HCT116 (cell line): ENCODE data around the gene DRAP1. TPM values are rescaled to one million over a fixed set of nuclear protein-coding genes. Genes with fewer than 3 reads are reported as not detected.
A peak's percentile ranks its signal among the peaks of the same experiment; 100 is the strongest.

Source experiments
- ATAC-seq: fragments of 200-7000 bp; cut with Tn5 transposase; 2 replicates; pipeline ENCODE4 v1.9.1; 2020; ENCODE audit warnings: mild to moderate bottlenecking, moderate library complexity
- BruUV-seq: library from RNA; stranded (reverse); fragments of 400-500 nt; replicated peaks from 2 replicates; lab custom pipeline; 2021; lab: Mats Ljungman, UMichigan
- CTCF ChIA-PET: fragments of 300-600 bp; sonication (Branson Sonifier 250); formaldehyde crosslinking; loops from one replicate; lab custom pipeline; 2021; ENCODE audit warnings: antibody characterized with exemption; lab: Charles Lee
- POLR2A ChIA-PET: fragments of 300-600, 350-600 bp; sonication (Branson Sonifier 250); formaldehyde crosslinking; loops from one replicate; lab custom pipeline; 2021; ENCODE audit warnings: antibody characterized with exemption; lab: Charles Lee
- RAD21 ChIA-PET, 2 experiments: fragments of 300-600 bp; sonication (Branson Sonifier 250); formaldehyde crosslinking; loops; one replicate each; lab custom pipeline; 2023; ENCODE audit warnings: low total read pairs in 2 of 2; ENCODE audit not compliant: uncharacterized antibody in 2 of 2, unreplicated experiment in 2 of 2, low non-redundant PET in 1 of 2; lab: Charles Lee
- DNase-seq: peaks from one replicate; pipeline ENCODE4 v3.0.0-alpha.2; 2010; ENCODE audit warnings: low read depth, low spot score
- H2AFZ ChIP-seq: fragments of 200-600 bp; shearing (Covaris generic), sonication (generic); 2 replicates; pipeline ENCODE4 v1.6.1; 2017; ENCODE audit warnings: low read depth, mixed run types, mixed read lengths, antibody characterized with exemption, low read length; ENCODE audit not compliant: poor library complexity, severe bottlenecking
- H3K27ac ChIP-seq: 2 replicates; pipeline ENCODE4 v1.5.1; 2012; ENCODE audit warnings: low read depth, low read length
- H3K27me3 ChIP-seq: fragments of 200-600 bp; sonication (generic); 2 replicates; pipeline ENCODE4 v1.6.1; 2016; ENCODE audit warnings: mixed run types, low read length, mixed read lengths; ENCODE audit not compliant: insufficient read depth
- H3K36me3 ChIP-seq, 2 experiments: fragments of 200-500 bp in 1 of 2; fragments of 200-600 bp in 1 of 2; sonication (Bioruptor generic) in 1 of 2; sonication (generic) in 1 of 2; 2 replicates each; pipeline versions ENCODE4 v1.5.1 to v1.6.1; 2014 to 2016; ENCODE audit warnings: low read length in 2 of 2, inconsistent platforms in 1 of 2, mixed read lengths in 1 of 2, mixed run types in 1 of 2; ENCODE audit not compliant: insufficient read depth in 2 of 2, control insufficient read depth in 1 of 2
- H3K4me1 ChIP-seq, 2 experiments: fragments of 200-600 bp in 1 of 2; sonication (generic) in 1 of 2; 2 replicates each; pipeline versions ENCODE4 v1.5.1 to v1.6.1; 2012 to 2017; ENCODE audit warnings: low read length in 2 of 2, inconsistent platforms in 1 of 2, mild to moderate bottlenecking in 1 of 2, mixed read lengths in 1 of 2, mixed run types in 1 of 2, moderate library complexity in 1 of 2; ENCODE audit not compliant: insufficient read depth in 2 of 2, control insufficient read depth in 1 of 2
- H3K4me2 ChIP-seq: fragments of 200-600 bp; sonication (generic); 2 replicates; pipeline ENCODE4 v1.6.1; 2017; ENCODE audit warnings: mixed run types, low read length, mixed read lengths
- H3K4me3 ChIP-seq, 2 experiments: fragments of 200-600 bp in 1 of 2; sonication (generic) in 1 of 2; replicated peaks in 1 of 2; 2 replicates each; pipeline ENCODE4 v1.5.1; 2011 to 2016; ENCODE audit warnings: low read length in 2 of 2, control low read depth in 1 of 2, low read depth in 1 of 2, mild to moderate bottlenecking in 1 of 2, mixed read lengths in 1 of 2, mixed run types in 1 of 2
- H3K79me2 ChIP-seq: fragments of 200-600 bp; sonication (generic); 2 replicates; pipeline ENCODE4 v1.6.1; 2017; ENCODE audit warnings: mild to moderate bottlenecking, mixed run types, low read length, moderate library complexity, mixed read lengths; ENCODE audit not compliant: insufficient read depth
- H3K9ac ChIP-seq: fragments of 200-600 bp; sonication (generic); 2 replicates; pipeline ENCODE4 v1.6.1; 2016; ENCODE audit warnings: low read length, mixed read lengths
- H3K9me2 ChIP-seq: fragments of 200-600 bp; sonication (generic), shearing (Covaris generic); 2 replicates; pipeline ENCODE4 v1.6.1; 2017; ENCODE audit warnings: mixed run types, mild to moderate bottlenecking, moderate library complexity; ENCODE audit not compliant: insufficient read depth
- H3K9me3 ChIP-seq, 2 experiments: fragments of 200-500 bp in 1 of 2; fragments of 200-600 bp in 1 of 2; sonication (Bioruptor generic) in 1 of 2; sonication (generic) in 1 of 2; 2 replicates each; pipeline ENCODE4 v1.6.1; 2014 to 2017; ENCODE audit warnings: low read length in 2 of 2, mixed read lengths in 2 of 2, inconsistent platforms in 1 of 2, low read depth in 1 of 2, mild to moderate bottlenecking in 1 of 2, mixed run types in 1 of 2, moderate library complexity in 1 of 2; ENCODE audit not compliant: control insufficient read depth in 1 of 2, insufficient read depth in 1 of 2
- H4K20me1 ChIP-seq: fragments of 200-600 bp; sonication (generic), shearing (Covaris generic); 2 replicates; pipeline ENCODE4 v1.6.1; 2017; ENCODE audit warnings: mixed run types, mild to moderate bottlenecking, moderate library complexity; ENCODE audit not compliant: insufficient read depth
- CBX3 ChIP-seq: IDR thresholded peaks from 2 replicates; pipeline ENCODE4 v1.6.1; 2012; ENCODE audit warnings: low read depth
- CTCF ChIP-seq, 3 experiments: fragments of 200-600 bp in 1 of 3; sonication (generic) in 1 of 3; IDR thresholded peaks in 2 of 3; conservative IDR thresholded peaks in 1 of 3; 2 replicates each; pipeline ENCODE4 v1.5.1; 2012 to 2017; ENCODE audit warnings: low read depth in 2 of 3, low read length in 2 of 3, antibody characterized with exemption in 1 of 3, borderline replicate concordance in 1 of 3, control low read depth in 1 of 3, mild to moderate bottlenecking in 1 of 3, mixed read lengths in 1 of 3, mixed run types in 1 of 3, moderate library complexity in 1 of 3; ENCODE audit not compliant: insufficient read depth in 1 of 3
- EGR1 ChIP-seq: IDR thresholded peaks from 2 replicates; pipeline ENCODE4 v1.6.1; 2012; ENCODE audit warnings: low read depth
- ELF1 ChIP-seq: IDR thresholded peaks from 2 replicates; pipeline ENCODE4 v1.6.1; 2012; ENCODE audit warnings: low read depth, borderline replicate concordance
- EZH2 ChIP-seq: fragments of 200-600 bp; sonication (generic); IDR thresholded peaks from 2 replicates; pipeline ENCODE4 v1.6.1; 2017; ENCODE audit warnings: antibody characterized with exemption, mixed run types
- EZH2phosphoT487 ChIP-seq: fragments of 200-600 bp; IDR thresholded peaks from 2 replicates; pipeline ENCODE4 v1.6.1; 2018; ENCODE audit warnings: antibody characterized with exemption, borderline replicate concordance
- FOSL1 ChIP-seq: IDR thresholded peaks from 2 replicates; pipeline ENCODE4 v1.6.1; 2012; ENCODE audit warnings: low read depth
- MAX ChIP-seq: IDR thresholded peaks from 2 replicates; pipeline ENCODE4 v1.6.1; 2012
- POLR2A ChIP-seq: IDR thresholded peaks from 2 replicates; pipeline ENCODE4 v1.7.0; 2011; ENCODE audit warnings: borderline replicate concordance; ENCODE audit not compliant: insufficient read depth, insufficient read length; ENCODE audit errors: extremely low read depth
- POLR2AphosphoS5 ChIP-seq: IDR thresholded peaks from 2 replicates; pipeline ENCODE4 v1.6.1; 2011; ENCODE audit warnings: mild to moderate bottlenecking, low read depth, low read length, moderate library complexity
- SIN3A ChIP-seq: IDR thresholded peaks from 2 replicates; pipeline ENCODE4 v1.6.1; 2012; ENCODE audit warnings: low read depth
- SP1 ChIP-seq: IDR thresholded peaks from 2 replicates; pipeline ENCODE4 v1.6.1; 2012; ENCODE audit warnings: low read depth
- SRF ChIP-seq: IDR thresholded peaks from 2 replicates; pipeline ENCODE4 v1.6.1; 2012; ENCODE audit warnings: low read depth
- TCF7L2 ChIP-seq: IDR thresholded peaks from 2 replicates; pipeline ENCODE4 v1.7.0; 2011; ENCODE audit warnings: borderline replicate concordance, inconsistent platforms; ENCODE audit not compliant: insufficient read depth, insufficient read length; ENCODE audit errors: extremely low read depth
- YY1 ChIP-seq: IDR thresholded peaks from 2 replicates; pipeline ENCODE4 v1.6.1; 2011; ENCODE audit warnings: low read length, low read depth, moderate library complexity, mild to moderate bottlenecking; ENCODE audit not compliant: insufficient replicate concordance; ENCODE audit errors: extremely low read depth
- ZBTB33 ChIP-seq: IDR thresholded peaks from 2 replicates; pipeline ENCODE4 v1.6.1; 2011; ENCODE audit warnings: mild to moderate bottlenecking, low read length, moderate library complexity; ENCODE audit not compliant: insufficient replicate concordance; ENCODE audit errors: extremely low read depth
- ZFX ChIP-seq: fragments of 450-650 bp; IDR thresholded peaks from 2 replicates; pipeline ENCODE4 v1.6.1; 2017
- ZNF274 ChIP-seq: fragments of 200-500 bp; sonication (Bioruptor generic); IDR thresholded peaks from 2 replicates; pipeline ENCODE4 v1.6.1; 2014; ENCODE audit warnings: mild to moderate bottlenecking, low read depth, low read length, inconsistent platforms
- intact Hi-C: fragments of 100-400 bp; cut with micrococcal nuclease; formaldehyde crosslinking; loops from 2 replicates; pipeline ENCODE4 v1.10.0; 2022
- total RNA-seq: library from RNA; stranded (reverse); gene quantifications from one replicate; pipeline ENCODE4 v1.2.1, GENCODE V29; 2021; ENCODE audit not compliant: unreplicated experiment

DRAP1 gene
- total RNA-seq, 1 experiment from 2014 or later = 158 TPM

- peaks cover 44% of the 10 kb centered on the region for H3K79me2 ChIP-seq
- no peaks in the 10 kb centered on the region for H3K9me2 ChIP-seq
- ATAC-seq (peak; percentile 90), DNase-seq (peak; percentile 95)
- ChIA-PET RAD21 (no interaction called here), CTCF (no interaction called here), POLR2A (interaction anchor here (1.3 kb wide), 1 partner anchor 10 kb away, joined by 4 read pairs; no protein-coding TSS in a partner anchor)
- TSS peak; percentile 99 for BruUV-seq
- peak within 1 kb of the TSS; percentile 87 for H3K4me2 ChIP-seq
- H3K9me3 ChIP-seq = no peaks in the 10 kb centered on the region
- no peaks in the 10 kb centered on the region for H4K20me1 ChIP-seq
- peaks cover 8 to 21% of the 10 kb centered on the region in 2 experiments; a peak in 3 of 4 replicates for H3K4me1 ChIP-seq
- intact Hi-C loops = loop anchor here (1.0 to 2.0 kb wide), 2 partner anchors 41 to 73 kb away; partner anchors contain the start of genes BANF1, EIF1AD and FIBP
- no peaks in the 10 kb centered on the region for H3K27me3 ChIP-seq
- H3K4me3 ChIP-seq = peak within 1 kb of the TSS; percentile 76
- H2AFZ ChIP-seq = no peak within 1 kb of the TSS
- peaks cover 16 to 27% of the 10 kb centered on the region in 2 experiments; a peak in 3 of 4 replicates for H3K36me3 ChIP-seq
- H3K27ac ChIP-seq = peak within 1 kb of the TSS; percentile 81
- H3K9ac ChIP-seq = peak within 1 kb of the TSS; percentile 96
- TF ChIP-seq ZNF274 (no peak), ZBTB33 (no peak), ELF1 (peak; percentile 89; the same call in 1 of the 2 replicates), EZH2 (no peak), FOSL1 (no peak), EZH2phosphoT487 (no peak), MAX (peak; percentile 80), SIN3A (peak; percentile 87), SP1 (no peak; the same call in 1 of the 2 replicates), ZFX (peak; percentile 68; the same call in 1 of the 2 replicates), CBX3 (no peak), POLR2AphosphoS5 (peak; percentile 90), EGR1 (peak; percentile 45; the same call in 1 of the 2 replicates), CTCF (IDR thresholded peaks at IDR 0.05 in 2 of 3, conservative IDR thresholded peaks at IDR 0.05 in 1 of 3; ENCODE audit: borderline replicate concordance in 1 of 3, insufficient read depth in 1 of 3, low read depth in 2 of 3, low read length in 2 of 3) (no peak), YY1 (peak; percentile 90), SRF (peak; percentile 68; the same call in 1 of the 2 replicates), POLR2A (peak; percentile 71), TCF7L2 (peak; percentile 54)
Observed at GRCh38 chr11:65961267-65962140, 42.3 kb downstream of the DRAP1 start, which contains the start of gene SART1. SART1 (plus strand) TSS chr11:65961734; CDS start chr11:65961781, 47 bp downstream.
